ENCODE results near the gene PDXDC1.
"Not testable (repeated sequence)": the region's sequence is repeated elsewhere in the genome, so short reads cannot be mapped to it uniquely, and the experiment has no call there.

DNA sequence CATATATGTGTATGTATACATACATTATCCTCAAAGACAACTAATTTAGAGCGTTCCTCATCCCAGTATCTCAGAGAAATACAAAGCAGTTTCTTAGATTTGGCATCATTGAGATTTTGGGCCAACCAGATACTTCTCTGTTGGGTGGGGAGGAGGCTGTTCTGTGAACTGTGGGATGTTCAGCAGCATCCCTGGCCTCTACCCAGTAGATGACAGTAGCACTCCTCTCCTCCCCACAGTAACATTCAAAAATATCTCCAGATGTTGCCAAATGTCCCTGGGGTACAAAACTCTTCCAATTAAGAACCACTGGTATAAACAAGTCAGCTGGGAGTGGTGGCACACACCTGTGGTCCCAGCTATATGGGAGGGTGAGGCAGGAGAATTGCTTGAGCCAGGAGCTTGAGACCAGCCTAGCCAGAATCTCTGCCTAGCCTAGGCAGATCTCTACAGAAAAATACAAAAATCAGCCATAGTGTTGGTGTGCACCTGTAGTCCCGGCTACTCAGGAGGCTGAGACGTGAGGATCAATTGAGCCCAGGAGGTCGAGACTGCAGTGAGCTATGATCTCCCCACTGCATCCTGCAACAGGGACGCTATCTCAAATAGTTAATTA lies 125.7 kb downstream of the PDXDC1 start:
- not testable (repeated sequence) for TF ChIP-seq EZH2 (IDR thresholded peaks at IDR 0.05); POLR2AphosphoS5 (IDR thresholded peaks at IDR 0.05; ENCODE audit: borderline replicate concordance, low read depth, low read length)

Measured in SK-N-MC (cell line).